ENCODE data around the gene VPS4A. TPM values are rescaled to one million over a fixed set of nuclear protein-coding genes. Genes with fewer than 3 reads are reported as not detected.

VPS4A gene
- total RNA-seq, 6 donors from 2014 or later: 27.8 to 48.6 (median 32.9) TPM

DNA sequence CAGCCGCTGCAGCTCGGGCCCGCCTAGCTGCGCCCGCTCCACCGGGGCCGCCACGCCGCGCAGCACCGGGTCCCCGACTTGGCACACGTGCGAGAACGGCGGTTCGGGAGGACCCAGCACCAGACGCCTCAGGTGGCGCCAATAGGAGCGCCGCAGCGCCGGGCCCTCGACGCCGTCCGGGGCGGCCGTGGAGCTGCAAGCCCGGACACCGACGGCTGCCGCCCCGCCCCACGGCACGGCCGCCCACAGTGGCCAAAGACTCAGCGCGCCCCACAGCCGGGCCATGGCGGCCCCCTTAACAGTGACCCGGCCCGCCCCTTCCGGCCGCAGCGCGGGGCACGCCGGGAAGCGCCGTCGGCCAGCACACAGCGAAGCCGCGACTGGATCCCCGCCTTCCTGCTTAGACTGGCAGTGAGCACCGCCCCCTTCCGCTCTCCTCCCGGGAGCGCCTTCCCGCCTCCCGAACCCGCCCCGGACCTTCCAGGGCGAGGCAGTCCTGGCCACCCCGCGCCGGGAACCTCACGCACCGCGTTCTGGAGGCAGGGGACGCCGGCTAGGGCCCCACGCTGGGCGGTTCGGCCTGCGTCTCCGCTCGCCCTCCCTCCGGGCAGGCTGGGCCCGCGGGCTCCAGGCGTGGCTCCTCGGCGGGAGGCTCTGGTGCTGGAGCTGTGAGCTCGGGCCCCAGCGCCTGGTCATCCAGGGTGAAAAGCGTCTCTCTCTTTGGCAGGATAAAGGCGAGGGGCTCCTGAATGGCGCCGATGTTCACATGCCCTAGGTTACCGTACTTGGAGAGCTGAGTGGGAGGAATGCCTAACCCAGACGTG, 19.3 kb downstream of the VPS4A start, which contains the start of gene PDF:
Gene PDF, minus strand, starts transcription at position 303 of the 824 bp plus-strand sequence. Its CDS starts 18 bp downstream, at position 285.
- peak; percentile 97 to 99 for ATAC-seq (ENCODE audit: low FRiP score in 2 of 2)
- Histone ChIP-seq H3K4me1 (peaks cover 25 to 53% (median 26%) of the 10 kb centered on the region in 4 donors), H3K27ac (peak within 1 kb of the TSS; percentile 85 to 94 (median 89)), H3K4me3 (peak within 1 kb of the TSS; percentile 91 to 99 (median 96)), H3K9me3 (no peaks in the 10 kb centered on the region), H3K27me3 (no peaks in the 10 kb centered on the region), H3K36me3 (peaks cover 2 to 64% (median 31%) of the 10 kb centered on the region in 4 donors)
- WGBS, 2 donors: 0 to 1% methylated on average over 19 to 20 of the region's 93 CpGs
- peak; percentile 97 for DNase-seq
- TF ChIP-seq EP300 (IDR thresholded peaks at IDR 0.05) (peak in 1 of 4 donors; percentile 27), POLR2AphosphoS5 (IDR thresholded peaks at IDR 0.05) (peak; percentile 92 to 96), POLR2A (IDR thresholded peaks at IDR 0.05) (peak in 2 of 4 donors; percentile 57 to 86)
- TF ChIP-seq, protein P1, sequence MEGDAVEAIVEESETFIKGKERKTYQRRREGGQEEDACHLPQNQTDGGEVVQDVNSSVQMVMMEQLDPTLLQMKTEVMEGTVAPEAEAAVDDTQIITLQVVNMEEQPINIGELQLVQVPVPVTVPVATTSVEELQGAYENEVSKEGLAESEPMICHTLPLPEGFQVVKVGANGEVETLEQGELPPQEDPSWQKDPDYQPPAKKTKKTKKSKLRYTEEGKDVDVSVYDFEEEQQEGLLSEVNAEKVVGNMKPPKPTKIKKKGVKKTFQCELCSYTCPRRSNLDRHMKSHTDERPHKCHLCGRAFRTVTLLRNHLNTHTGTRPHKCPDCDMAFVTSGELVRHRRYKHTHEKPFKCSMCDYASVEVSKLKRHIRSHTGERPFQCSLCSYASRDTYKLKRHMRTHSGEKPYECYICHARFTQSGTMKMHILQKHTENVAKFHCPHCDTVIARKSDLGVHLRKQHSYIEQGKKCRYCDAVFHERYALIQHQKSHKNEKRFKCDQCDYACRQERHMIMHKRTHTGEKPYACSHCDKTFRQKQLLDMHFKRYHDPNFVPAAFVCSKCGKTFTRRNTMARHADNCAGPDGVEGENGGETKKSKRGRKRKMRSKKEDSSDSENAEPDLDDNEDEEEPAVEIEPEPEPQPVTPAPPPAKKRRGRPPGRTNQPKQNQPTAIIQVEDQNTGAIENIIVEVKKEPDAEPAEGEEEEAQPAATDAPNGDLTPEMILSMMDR (IDR thresholded peaks at IDR 0.05): peak in 1 of 6 experiments; percentile 51

DNA sequence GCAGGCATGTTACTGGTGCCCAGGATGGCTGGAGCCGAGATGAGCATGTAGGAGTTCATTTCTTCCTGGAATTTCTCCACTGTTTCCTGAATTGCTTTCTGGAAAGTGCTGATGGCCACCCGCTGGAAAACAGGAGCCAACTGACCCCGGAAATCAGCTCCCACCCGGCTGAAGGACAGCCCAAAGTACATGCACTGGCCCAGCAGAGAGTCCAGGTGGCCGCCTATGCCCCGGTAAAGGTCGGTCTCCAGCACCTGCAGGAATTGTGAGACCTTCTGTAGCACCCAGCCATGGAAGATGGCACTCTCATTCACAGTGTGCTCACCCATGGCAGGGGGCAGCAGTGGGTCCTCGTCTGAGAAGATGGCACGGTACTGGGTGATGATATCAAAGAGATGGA, 23.5 kb downstream of the VPS4A start:
- Histone ChIP-seq H3K4me3 (no peak overlapping the region), H3K4me1 (peaks cover 19 to 31% (median 23%) of the 10 kb centered on the region in 4 donors), H3K27me3 (no peaks in the 10 kb centered on the region), H3K9me3 (no peaks in the 10 kb centered on the region), H3K36me3 (peaks cover 2 to 48% (median 33%) of the 10 kb centered on the region in 4 donors), H3K27ac (no peak overlapping the region)
- no peak for ATAC-seq (ENCODE audit: low FRiP score in 2 of 2)
- WGBS, 2 donors: 96 to 97% methylated on average over 9 of the region's 9 CpGs
- TF ChIP-seq, protein P1 (IDR thresholded peaks at IDR 0.05): no peak
- TF ChIP-seq EP300 (IDR thresholded peaks at IDR 0.05): no peak
- no peak for TF ChIP-seq POLR2A (IDR thresholded peaks at IDR 0.05)
- no peak for TF ChIP-seq POLR2AphosphoS5 (IDR thresholded peaks at IDR 0.05)
- no peak for DNase-seq

DNA sequence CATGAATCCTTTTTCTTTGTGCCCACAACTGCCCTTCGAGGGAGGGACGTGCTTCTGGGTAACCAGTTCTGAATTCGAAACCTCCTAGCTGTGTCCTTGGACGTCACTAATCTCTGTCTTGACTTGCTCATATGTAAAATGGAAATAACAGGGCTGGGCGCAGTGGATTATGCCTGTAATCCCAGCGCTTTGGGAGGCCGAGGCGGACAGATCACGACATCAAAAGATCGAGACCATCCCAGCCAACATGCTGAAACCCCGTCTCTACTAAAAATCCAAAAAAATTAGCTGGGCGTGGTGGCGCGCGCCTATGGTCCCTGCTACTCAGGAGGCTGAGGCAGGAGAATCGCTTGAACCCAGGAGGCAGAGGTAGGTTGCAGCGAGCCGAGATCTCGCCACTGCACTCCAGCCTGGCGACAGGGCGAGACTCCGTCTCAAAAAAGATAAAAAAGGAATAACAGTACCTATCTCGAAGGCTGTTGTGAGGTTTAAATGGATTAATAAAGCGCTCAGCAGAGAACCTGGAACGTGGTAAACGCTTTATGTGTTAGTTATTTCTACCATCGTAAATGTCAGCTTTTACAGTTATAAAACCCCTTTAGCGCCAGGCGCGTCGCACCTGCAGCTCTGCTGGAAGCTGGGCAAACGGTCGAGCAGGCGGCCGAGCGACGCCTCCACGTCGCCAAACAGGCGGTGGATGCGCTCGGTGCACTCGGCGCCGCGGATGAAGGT, 27.6 kb downstream of the VPS4A start:
- H3K9me3 ChIP-seq: no peaks in the 10 kb centered on the region
- H3K27me3 ChIP-seq: no peaks in the 10 kb centered on the region
- peak overlapping the region; percentile 79 to 99 (median 86) for H3K4me3 ChIP-seq
- TF ChIP-seq, protein P1 (IDR thresholded peaks at IDR 0.05): no peak
- TF ChIP-seq EP300 (IDR thresholded peaks at IDR 0.05): no peak
- TF ChIP-seq POLR2A (IDR thresholded peaks at IDR 0.05): no peak
- no peak for TF ChIP-seq POLR2AphosphoS5 (IDR thresholded peaks at IDR 0.05)
- peaks cover 6 to 59% (median 40%) of the 10 kb centered on the region in 4 donors for H3K36me3 ChIP-seq
- H3K4me1 ChIP-seq: peaks cover 21 to 33% (median 24%) of the 10 kb centered on the region in 4 donors
- DNase-seq (no peak), ATAC-seq (ENCODE audit: low FRiP score in 2 of 2) (no peak)
- H3K27ac ChIP-seq: peak overlapping the region; percentile 85 to 93 (median 92)
- 20 to 39% methylated on average over 27 to 45 of the region's 46 CpGs for WGBS, 2 donors

DNA sequence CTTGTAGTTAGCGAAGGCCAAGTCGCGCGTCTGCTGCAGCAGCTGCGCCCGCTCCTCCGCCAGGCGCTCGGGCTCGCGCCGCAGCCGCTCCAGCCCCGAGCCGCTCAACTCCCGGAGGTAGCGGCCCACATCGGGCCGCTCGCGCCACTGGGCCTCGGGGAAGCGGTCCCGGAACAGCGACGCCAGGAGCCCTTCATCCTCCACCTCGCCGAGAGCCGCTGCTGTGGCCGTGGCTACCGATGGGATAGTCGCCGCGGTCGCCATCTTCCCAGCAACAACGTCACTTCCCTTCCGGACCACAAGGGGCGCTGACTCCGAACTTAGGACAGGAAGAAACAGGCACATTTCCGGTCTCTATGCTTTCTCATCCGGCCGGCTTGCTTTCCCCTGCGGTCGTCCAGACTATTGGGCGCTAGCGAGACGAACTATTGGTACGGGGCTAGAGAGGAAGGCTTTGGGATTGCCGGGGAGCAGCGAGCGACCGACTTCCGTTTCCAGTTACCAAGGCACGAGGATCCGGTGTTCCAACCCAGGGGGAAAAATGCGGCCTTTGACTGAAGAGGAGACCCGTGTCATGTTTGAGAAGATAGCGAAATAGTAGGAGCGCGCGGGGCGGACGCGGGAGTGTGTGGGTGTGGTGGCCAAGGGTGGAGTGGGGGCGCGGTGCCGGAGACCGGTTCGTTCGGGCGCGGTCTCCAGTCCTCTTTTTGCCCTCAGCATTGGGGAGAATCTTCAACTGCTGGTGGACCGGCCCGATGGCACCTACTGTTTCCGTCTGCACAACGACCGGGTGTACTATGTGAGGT, 28.3 kb downstream of the VPS4A start, which contains the start of the genes COG8 and NIP7:
Gene COG8, minus strand, starts transcription at position 276 of the 806 bp plus-strand sequence. Its CDS starts 12 bp downstream, at position 264.
Gene NIP7, plus strand, starts transcription at position 484 of the 806 bp plus-strand sequence. Its CDS starts 58 bp downstream, at position 542.
- peaks cover 21 to 33% (median 24%) of the 10 kb centered on the region in 4 donors for H3K4me1 ChIP-seq
- H3K4me3 ChIP-seq: peak within 1 kb of the TSS; percentile 79 to 99 (median 86)
- peaks cover 6 to 57% (median 35%) of the 10 kb centered on the region in 4 donors for H3K36me3 ChIP-seq
- WGBS, 2 donors: 1 to 2% methylated on average over 22 to 48 of the region's 77 CpGs
- H3K9me3 ChIP-seq: no peaks in the 10 kb centered on the region
- TF ChIP-seq POLR2A (IDR thresholded peaks at IDR 0.05) (peak in 3 of 4 donors; percentile 37 to 80 (median 51)), EP300 (IDR thresholded peaks at IDR 0.05) (peak in 2 of 4 donors; percentile 15 to 49), POLR2AphosphoS5 (IDR thresholded peaks at IDR 0.05) (peak; percentile 81 to 91)
- TF ChIP-seq, protein P1 (IDR thresholded peaks at IDR 0.05): peak; percentile 87 to 97 (median 96)
- peak; percentile 92 to 96 for DNase-seq
- H3K27me3 ChIP-seq: no peaks in the 10 kb centered on the region
- H3K27ac ChIP-seq: peak within 1 kb of the TSS; percentile 85 to 93 (median 92)
- peak; percentile 99 for ATAC-seq (ENCODE audit: low FRiP score in 2 of 2)

Measured in upper lobe of left lung (tissue), 6 donors.